ENCODE results near the gene RASGRP1.

Gene RASGRP1

GRCh38 chr15:38534691-38535090 lies 29.9 kb downstream of the RASGRP1 start:
- no peak for DNase-seq

- DNase-seq = no peak
Measured at GRCh38 chr15:38533926-38534325, 30.7 kb downstream of the RASGRP1 start.

- DNase-seq = no peak
Measured at GRCh38 chr15:38533416-38533915, 31.1 kb downstream of the RASGRP1 start.

GRCh38 chr15:38532728-38533127 lies 31.9 kb downstream of the RASGRP1 start:
- no peak for DNase-seq

- DNase-seq = no peak
Measured at GRCh38 chr15:38531509-38531908, 33.1 kb downstream of the RASGRP1 start.

GRCh38 chr15:38530113-38530512 lies 34.5 kb downstream of the RASGRP1 start:
- no peak for DNase-seq

- peak; percentile 64 for DNase-seq
Measured at GRCh38 chr15:38528294-38528693, 36.3 kb downstream of the RASGRP1 start.

GRCh38 chr15:38526158-38526557 lies 38.5 kb downstream of the RASGRP1 start:
- DNase-seq = no peak

GRCh38 chr15:38525489-38525888 lies 39.1 kb downstream of the RASGRP1 start:
- DNase-seq = no peak

GRCh38 chr15:38524156-38524555 lies 40.5 kb downstream of the RASGRP1 start:
- DNase-seq = no peak

GRCh38 chr15:38522922-38523321 lies 41.7 kb downstream of the RASGRP1 start:
- no peak for DNase-seq

GRCh38 chr15:38521316-38521715 lies 43.3 kb downstream of the RASGRP1 start:
- no peak for DNase-seq

GRCh38 chr15:38520035-38520434 lies 44.6 kb downstream of the RASGRP1 start:
- DNase-seq = no peak

- no peak for DNase-seq
Measured at GRCh38 chr15:38518084-38518483, 46.5 kb downstream of the RASGRP1 start.

- DNase-seq = no peak
Measured at GRCh38 chr15:38517312-38517975, 47.2 kb downstream of the RASGRP1 start.

GRCh38 chr15:38516626-38517025 lies 48.0 kb downstream of the RASGRP1 start:
- DNase-seq = no peak

GRCh38 chr15:38514601-38515000 lies 50.0 kb downstream of the RASGRP1 start:
- no peak for DNase-seq

GRCh38 chr15:38512901-38513300 lies 51.7 kb downstream of the RASGRP1 start:
- DNase-seq = no peak

- DNase-seq = no peak
Measured at GRCh38 chr15:38509152-38509551, 55.5 kb downstream of the RASGRP1 start.

- DNase-seq = no peak
Measured at GRCh38 chr15:38508647-38509046, 56.0 kb downstream of the RASGRP1 start.

GRCh38 chr15:38507570-38507969 lies 57.0 kb downstream of the RASGRP1 start:
- no peak for DNase-seq

GRCh38 chr15:38506997-38507396 lies 57.6 kb downstream of the RASGRP1 start:
- DNase-seq = no peak

GRCh38 chr15:38504680-38505467 lies 59.7 kb downstream of the RASGRP1 start:
- no peak for DNase-seq

GRCh38 chr15:38503496-38503895 lies 61.1 kb downstream of the RASGRP1 start:
- no peak for DNase-seq
